ENCODE measurements around the gene TACC3. TPM values are rescaled to one million over a fixed set of nuclear protein-coding genes. Genes with fewer than 3 reads are reported as not detected.

The TACC3 gene
- total RNA-seq, 1 donor from 2014 or later = 13.9 TPM

- Histone ChIP-seq H3K36me3 (ENCODE audit: control insufficient read depth, insufficient read depth, low read length) (no peaks in the 10 kb centered on the region), H3K27me3 (ENCODE audit: control insufficient read depth, insufficient read depth, low read length) (no peaks in the 10 kb centered on the region), H3K4me3 (ENCODE audit: low read depth, low read length) (no peak overlapping the region)
- no peak for DNase-seq (ENCODE audit: low read depth)
- no peak for TF ChIP-seq CTCF (IDR thresholded peaks at IDR 0.05; ENCODE audit: insufficient read depth, low read length, poor library complexity, severe bottlenecking)
These were observed 6.9 kb upstream of the TACC3 start for GRCh38 chr4:1714303-1715001.

- no peak for TF ChIP-seq CTCF (IDR thresholded peaks at IDR 0.05; ENCODE audit: insufficient read depth, low read length, poor library complexity, severe bottlenecking)
- Histone ChIP-seq H3K4me3 (ENCODE audit: low read depth, low read length) (no peak overlapping the region), H3K36me3 (ENCODE audit: control insufficient read depth, insufficient read depth, low read length) (no peaks in the 10 kb centered on the region), H3K27me3 (ENCODE audit: control insufficient read depth, insufficient read depth, low read length) (no peaks in the 10 kb centered on the region)
- no peak for DNase-seq (ENCODE audit: low read depth)
These were observed 6.1 kb upstream of the TACC3 start for GRCh38 chr4:1715002-1715758.

- no peaks in the 10 kb centered on the region for H3K36me3 ChIP-seq (ENCODE audit: control insufficient read depth, insufficient read depth, low read length)
- DNase-seq (ENCODE audit: low read depth) = no peak
- no peak for TF ChIP-seq CTCF (IDR thresholded peaks at IDR 0.05; ENCODE audit: insufficient read depth, low read length, poor library complexity, severe bottlenecking)
These were observed 5.0 kb upstream of the TACC3 start for GRCh38 chr4:1716065-1716945.

GRCh38 chr4:1717129-1718094 is 3.9 kb upstream of the TACC3 start:
- H3K36me3 ChIP-seq (ENCODE audit: control insufficient read depth, insufficient read depth, low read length) = no peaks in the 10 kb centered on the region
- H3K4me3 ChIP-seq (ENCODE audit: low read depth, low read length) = no peak overlapping the region
- no peak for DNase-seq (ENCODE audit: low read depth)
- no peaks in the 10 kb centered on the region for H3K27me3 ChIP-seq (ENCODE audit: control insufficient read depth, insufficient read depth, low read length)
- no peak for TF ChIP-seq CTCF (IDR thresholded peaks at IDR 0.05; ENCODE audit: insufficient read depth, low read length, poor library complexity, severe bottlenecking)

More at GRCh38 chr4:1716065-1716945, 5.0 kb upstream of the TACC3 start:
- no peak overlapping the region for H3K4me3 ChIP-seq (ENCODE audit: low read depth, low read length)
- H3K27me3 ChIP-seq (ENCODE audit: control insufficient read depth, insufficient read depth, low read length) = no peaks in the 10 kb centered on the region
